Lung (tissue), 12 donors: ENCODE data around the gene MRPL50. TPM values are rescaled to one million over a fixed set of nuclear protein-coding genes. Genes with fewer than 3 reads are reported as not detected.

Experiments used
- ATAC-seq: fragments of 200-7000 bp; cut with Tn5 transposase; one replicate; pipeline ENCODE4 v1.9.1; 2020; ENCODE audit warnings: moderate number of reproducible peaks; ENCODE audit not compliant: insufficient read depth, low FRiP score
- DNase-seq, 3 donors: peaks; one replicate each; pipeline ENCODE4 v3.0.0-alpha.2; 2013 to 2017
- H3K27ac ChIP-seq, 2 donors: one replicate each; pipeline ENCODE4 v1.5.1; 2013; ENCODE audit warnings: mild to moderate bottlenecking in 2 of 2, moderate library complexity in 2 of 2, control low read depth in 1 of 2, inconsistent platforms in 1 of 2, low read depth in 1 of 2, low read length in 1 of 2
- H3K27me3 ChIP-seq, 3 donors: one replicate each; pipeline ENCODE4 v1.5.1; 2013; ENCODE audit warnings: low read length in 2 of 3; ENCODE audit not compliant: control insufficient read depth in 3 of 3, insufficient read depth in 3 of 3
- H3K36me3 ChIP-seq, 4 donors: one replicate each; pipeline ENCODE4 v1.5.1; 2013; ENCODE audit warnings: low read length in 4 of 4, mild to moderate bottlenecking in 1 of 4, moderate library complexity in 1 of 4; ENCODE audit not compliant: control insufficient read depth in 4 of 4, insufficient read depth in 4 of 4
- H3K4me1 ChIP-seq, 5 donors: one replicate each; pipeline ENCODE4 v1.5.1; 2013; ENCODE audit warnings: low read length in 5 of 5, mild to moderate bottlenecking in 2 of 5, moderate library complexity in 1 of 5; ENCODE audit not compliant: control insufficient read depth in 5 of 5, insufficient read depth in 5 of 5
- H3K4me3 ChIP-seq: one replicate; pipeline ENCODE4 v1.5.1; 2013; ENCODE audit warnings: mild to moderate bottlenecking, control low read depth, moderate library complexity
- H3K9ac ChIP-seq, 2 donors: one replicate each; pipeline ENCODE4 v1.5.1; 2013; ENCODE audit warnings: low read length in 2 of 2, control low read depth in 1 of 2; ENCODE audit not compliant: insufficient read depth in 1 of 2
- H3K9me3 ChIP-seq, 4 donors: one replicate each; pipeline ENCODE4 v1.5.1; 2013; ENCODE audit warnings: low read length in 3 of 4, mild to moderate bottlenecking in 1 of 4, moderate library complexity in 1 of 4; ENCODE audit not compliant: control insufficient read depth in 4 of 4, insufficient read depth in 3 of 4
- WGBS, 2 donors: extraction: QIAGEN DNeasy Blood & Tissue Kit; methylation state at CpG; one replicate each; pipeline ENCODE4 v1.1.7; 2013; 5-methylcytosine and 5-hydroxymethylcytosine counted together
- polyA plus RNA-seq, 2 donors: library from polyadenylated mRNA; stranded (reverse); fragments of 200-250 nt; gene quantifications; one replicate each; pipeline ENCODE4 v1.2.1, GENCODE V29; 2013
- total RNA-seq, 2 donors: library from RNA; depleted of rRNA in 1 of 2; stranded (reverse); fragments of >200 nt in 1 of 2; gene quantifications; one replicate each; pipeline ENCODE4 v1.2.1, GENCODE V29; 2014 to 2021
- TF ChIP-seq, protein P1 (sequence below): IDR thresholded peaks from 2 replicates; pipeline ENCODE4 v1.5.1; 2012; ENCODE audit warnings: mild to moderate bottlenecking; ENCODE audit errors: control extremely low read depth, extremely low read depth
- donor health status: control.
- donor health status: control.
- donor health status: Bipolar disorder and iron deficiency.
- donor health status: healthy.
- donor health status: DM: yes; HTN: yes; CAD: no.

The MRPL50 gene
- total and polyA plus RNA-seq, 4 donors: 7.9 to 23.0 (median 8.8) TPM

DNA sequence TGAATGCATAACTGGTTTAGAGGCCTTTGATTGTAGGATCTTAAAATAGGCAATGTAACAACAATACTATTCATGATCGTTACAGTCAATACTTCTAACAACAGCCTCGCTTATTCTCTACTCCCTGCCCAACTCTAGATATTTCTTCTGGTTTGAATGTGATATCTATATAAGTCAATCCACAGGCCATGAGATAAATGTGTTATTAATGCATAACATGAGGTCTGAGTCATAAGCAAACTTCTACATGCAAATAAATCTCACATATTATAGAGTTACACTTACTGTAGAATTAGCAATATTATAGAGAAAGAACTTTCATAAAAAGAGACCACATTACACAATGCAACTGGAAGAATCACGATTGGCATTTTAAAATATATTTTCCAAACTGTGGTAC is 40.1 kb upstream of the MRPL50 start:
- DNase-seq: no peak
- Histone ChIP-seq H3K27me3 (no peaks in the 10 kb centered on the region), H3K4me1 (no peaks in the 10 kb centered on the region), H3K36me3 (no peaks in the 10 kb centered on the region), H3K9ac (no peak overlapping the region), H3K4me3 (no peak overlapping the region), H3K9me3 (no peaks in the 10 kb centered on the region), H3K27ac (no peak overlapping the region)
- ATAC-seq: no peak
- 81 to 85% methylated on average over 3 of the region's 3 CpGs for WGBS, 2 donors
- TF ChIP-seq, protein P1, sequence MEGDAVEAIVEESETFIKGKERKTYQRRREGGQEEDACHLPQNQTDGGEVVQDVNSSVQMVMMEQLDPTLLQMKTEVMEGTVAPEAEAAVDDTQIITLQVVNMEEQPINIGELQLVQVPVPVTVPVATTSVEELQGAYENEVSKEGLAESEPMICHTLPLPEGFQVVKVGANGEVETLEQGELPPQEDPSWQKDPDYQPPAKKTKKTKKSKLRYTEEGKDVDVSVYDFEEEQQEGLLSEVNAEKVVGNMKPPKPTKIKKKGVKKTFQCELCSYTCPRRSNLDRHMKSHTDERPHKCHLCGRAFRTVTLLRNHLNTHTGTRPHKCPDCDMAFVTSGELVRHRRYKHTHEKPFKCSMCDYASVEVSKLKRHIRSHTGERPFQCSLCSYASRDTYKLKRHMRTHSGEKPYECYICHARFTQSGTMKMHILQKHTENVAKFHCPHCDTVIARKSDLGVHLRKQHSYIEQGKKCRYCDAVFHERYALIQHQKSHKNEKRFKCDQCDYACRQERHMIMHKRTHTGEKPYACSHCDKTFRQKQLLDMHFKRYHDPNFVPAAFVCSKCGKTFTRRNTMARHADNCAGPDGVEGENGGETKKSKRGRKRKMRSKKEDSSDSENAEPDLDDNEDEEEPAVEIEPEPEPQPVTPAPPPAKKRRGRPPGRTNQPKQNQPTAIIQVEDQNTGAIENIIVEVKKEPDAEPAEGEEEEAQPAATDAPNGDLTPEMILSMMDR: no peak

DNA sequence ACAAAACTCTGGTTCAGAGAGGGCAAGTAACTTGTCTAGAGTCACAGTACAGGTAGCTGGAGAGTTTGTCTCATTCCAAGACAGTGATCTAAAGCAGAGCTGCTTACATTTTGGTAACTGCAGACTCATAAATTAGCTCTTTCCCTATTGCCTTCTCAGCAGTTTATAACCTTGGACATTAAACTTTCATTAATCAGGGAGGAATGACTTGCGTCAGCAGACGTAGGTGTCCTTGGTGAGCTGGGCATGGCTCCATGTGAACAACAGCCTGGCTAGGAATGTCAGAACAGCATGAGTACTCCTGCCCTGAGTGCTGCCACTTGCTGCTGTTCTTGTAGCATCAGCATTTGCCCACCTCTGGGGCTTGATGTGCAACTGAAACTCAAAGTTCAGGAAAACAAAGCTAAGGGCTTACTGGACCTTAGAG is 39.4 kb upstream of the MRPL50 start:
- no peak for ATAC-seq
- Histone ChIP-seq H3K4me3 (no peak overlapping the region), H3K9ac (no peak overlapping the region), H3K9me3 (no peaks in the 10 kb centered on the region), H3K27ac (peak overlapping the region in 1 of 2 donors; percentile 59), H3K36me3 (no peaks in the 10 kb centered on the region), H3K4me1 (no peaks in the 10 kb centered on the region), H3K27me3 (no peaks in the 10 kb centered on the region)
- DNase-seq: no peak
- 68 to 72% methylated on average over 2 of the region's 2 CpGs for WGBS, 2 donors
- TF ChIP-seq, protein P1: no peak

DNA sequence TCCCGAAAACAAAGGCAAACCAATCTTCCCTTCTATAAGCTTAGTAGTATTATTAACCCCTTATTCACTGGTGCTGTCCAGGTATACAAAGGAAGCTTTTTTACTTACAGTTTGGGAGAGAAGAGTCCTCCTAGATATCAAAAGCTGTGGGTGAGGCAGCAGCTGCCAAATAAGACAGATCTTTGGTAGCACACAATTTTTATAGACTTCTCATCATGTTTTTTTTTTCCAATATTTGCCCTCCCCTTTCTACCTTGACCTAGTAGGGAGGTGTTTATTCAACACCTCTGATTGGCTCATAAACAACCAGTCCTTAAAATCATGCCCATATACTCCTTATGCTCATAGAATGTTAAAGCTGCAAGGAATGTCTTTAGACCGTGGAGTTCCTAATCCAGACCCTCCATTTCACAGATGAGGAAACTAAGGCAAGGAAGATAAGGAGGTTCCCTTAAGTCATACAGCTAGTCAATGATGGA is 37.2 kb upstream of the MRPL50 start, which contains the start of gene ALDOB:
ALDOB (minus strand) TSS at position 174 of the 479 bp plus-strand sequence. CDS start 4,887 bp downstream, outside the sequence.
- TF ChIP-seq, protein P1: no peak
- Histone ChIP-seq H3K9me3 (no peaks in the 10 kb centered on the region), H3K36me3 (no peaks in the 10 kb centered on the region), H3K4me1 (peaks cover 0 to 2% (median 0%) of the 10 kb centered on the region in 5 donors), H3K9ac (no peak within 1 kb of the TSS), H3K4me3 (no peak within 1 kb of the TSS), H3K27ac (no peak within 1 kb of the TSS), H3K27me3 (no peaks in the 10 kb centered on the region)
- DNase-seq: no peak
- no peak for ATAC-seq
- 53 to 59% methylated on average over 2 of the region's 2 CpGs for whole genome bisulfite sequencing, 2 donors

DNA sequence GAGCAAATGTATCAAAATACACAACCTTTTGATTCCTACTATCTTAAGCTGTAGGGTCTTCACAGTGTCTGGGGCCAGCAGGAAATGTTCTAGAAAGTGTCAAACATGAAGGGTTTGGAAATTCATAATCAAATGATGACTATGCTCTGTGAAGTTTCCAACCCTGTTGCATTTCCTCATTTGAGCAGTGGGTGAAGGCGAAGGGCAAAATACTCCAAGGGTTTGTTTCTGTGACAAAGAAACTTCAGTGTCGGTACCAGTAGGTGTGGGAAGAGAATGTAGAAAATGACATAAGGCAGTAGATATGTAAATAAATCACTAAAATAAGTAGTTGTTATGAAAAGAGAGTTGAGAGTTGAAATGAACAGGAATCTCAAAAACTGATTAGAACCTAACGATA is 36.6 kb upstream of the MRPL50 start:
- no peaks in the 10 kb centered on the region for H3K27me3 ChIP-seq
- H3K9ac ChIP-seq: no peak overlapping the region
- no peaks in the 10 kb centered on the region for H3K36me3 ChIP-seq
- 49 to 68% methylated on average over 3 of the region's 3 CpGs for WGBS, 2 donors
- H3K4me1 ChIP-seq: peaks cover 0 to 2% (median 0%) of the 10 kb centered on the region in 5 donors
- no peaks in the 10 kb centered on the region for H3K9me3 ChIP-seq
- no peak overlapping the region for H3K27ac ChIP-seq
- H3K4me3 ChIP-seq: no peak overlapping the region
- peak in 1 of 3 donors; percentile 22 for DNase-seq
- peak; percentile 19 for ATAC-seq
- TF ChIP-seq, protein P1: no peak
